Muscle of leg (tissue), 11 donors: Measurements from ENCODE around the gene CDC42EP2. TPM values are rescaled to one million over a fixed set of nuclear protein-coding genes. Genes with fewer than 3 reads are reported as not detected.
"Not testable (repeated sequence)": the region's sequence is repeated elsewhere in the genome, so short reads cannot be mapped to it uniquely, and the experiment has no call there.

Experiments used
- DNase-seq: peaks from one replicate; pipeline ENCODE4 v3.0.0; 2013
- H3K27ac ChIP-seq: one replicate; pipeline ENCODE4 v1.5.1; 2013; ENCODE audit warnings: mild to moderate bottlenecking, low read length, control low read depth
- H3K27me3 ChIP-seq: one replicate; pipeline ENCODE4 v1.6.1; 2013; ENCODE audit warnings: low read length; ENCODE audit not compliant: control insufficient read depth, insufficient read depth
- H3K36me3 ChIP-seq: one replicate; pipeline ENCODE4 v1.6.1; 2013; ENCODE audit warnings: low read length; ENCODE audit not compliant: control insufficient read depth, insufficient read depth
- H3K4me1 ChIP-seq: one replicate; pipeline ENCODE4 v1.6.1; 2013; ENCODE audit warnings: low read length; ENCODE audit not compliant: control insufficient read depth, insufficient read depth
- H3K4me3 ChIP-seq: one replicate; pipeline ENCODE4 v1.5.1; 2013; ENCODE audit warnings: low read length, control low read depth
- H3K9me3 ChIP-seq: replicated peaks from 2 replicates; pipeline ENCODE4 v1.6.1; 2013; ENCODE audit warnings: low read depth, low read length; ENCODE audit not compliant: control insufficient read depth
- WGBS: methylation state at CpG from one replicate; pipeline ENCODE4 v1.1.5; 2013; ENCODE audit warnings: missing lambda C conversion rate; ENCODE audit not compliant: insufficient coverage; 5-methylcytosine and 5-hydroxymethylcytosine counted together
- polyA plus RNA-seq, 8 donors: library from polyadenylated mRNA; unstranded; fragments of 120-200 nt; gene quantifications; one replicate each; pipeline versions ENCODE4 v1.2.1 to v1.2.3, GENCODE V29; 2013; ENCODE audit warnings: inconsistent platforms in 1 of 8, low replicate concordance in 1 of 8; ENCODE audit not compliant: insufficient read length in 8 of 8, insufficient read depth in 1 of 8
- total RNA-seq: library from RNA; stranded (reverse); fragments of 120-200 nt; gene quantifications from one replicate; pipeline ENCODE4 v1.2.4, GENCODE V29; 2013

Gene CDC42EP2
- total and polyA plus RNA-seq, 9 donors: 20.8 to 42.4 (median 35.3) TPM

DNA sequence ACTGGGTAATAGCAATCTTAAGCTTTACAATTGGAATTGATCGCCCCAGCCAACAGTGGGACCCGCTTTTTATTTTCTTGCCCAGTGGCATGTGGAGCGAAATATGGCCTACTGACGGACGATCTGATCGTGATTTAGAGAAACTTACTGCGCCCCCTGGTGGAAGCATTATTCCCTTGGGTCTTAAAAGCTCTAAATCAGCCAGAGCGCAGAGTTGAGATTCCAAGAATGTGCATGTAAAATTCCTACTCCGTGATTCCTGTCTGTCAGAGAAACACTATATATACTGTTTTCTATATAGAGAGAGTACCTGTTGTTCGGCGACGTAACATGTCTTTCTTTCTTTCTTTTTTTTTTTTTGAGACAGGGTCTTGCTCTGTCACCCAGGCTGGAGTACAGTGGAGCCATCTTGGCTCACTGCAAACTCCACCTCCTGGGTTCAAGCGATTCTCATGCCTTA lies 15.3 kb downstream of the CDC42EP2 start:
- Histone ChIP-seq H3K4me1 (peaks cover 10% of the 10 kb centered on the region), H3K4me3 (no peak overlapping the region), H3K36me3 (no peaks in the 10 kb centered on the region), H3K9me3 (no peaks in the 10 kb centered on the region), H3K27ac (no peak overlapping the region), H3K27me3 (no peaks in the 10 kb centered on the region)
- 2% methylated on average over 6 of the region's 13 CpGs for WGBS
- peak; percentile 95 for DNase-seq

DNA sequence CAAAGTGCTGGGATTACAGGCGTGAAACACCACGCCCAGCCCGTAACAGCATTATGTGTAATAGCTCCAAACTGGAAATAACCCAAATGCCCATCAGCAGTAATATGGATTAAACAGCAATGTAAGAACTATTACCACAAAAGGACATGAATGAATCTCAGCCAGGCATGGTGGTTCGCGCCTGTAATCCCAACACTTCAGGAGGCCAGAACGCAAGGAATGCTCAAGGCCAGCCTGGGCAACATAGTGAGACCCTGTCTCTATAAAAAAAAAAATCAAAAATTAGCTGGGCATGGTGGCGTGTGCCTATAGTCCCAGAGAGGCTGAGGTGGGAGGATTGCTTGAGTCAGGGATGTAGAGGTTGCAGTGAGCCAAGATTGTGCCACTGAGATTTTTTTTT lies 15.9 kb downstream of the CDC42EP2 start:
- Histone ChIP-seq H3K9me3 (no peaks in the 10 kb centered on the region), H3K36me3 (no peaks in the 10 kb centered on the region), H3K27me3 (no peaks in the 10 kb centered on the region), H3K4me3 (no peak overlapping the region), H3K27ac (no peak overlapping the region), H3K4me1 (peaks cover 16% of the 10 kb centered on the region)
- no peak for DNase-seq
- no CpG with 5 or more reads among the region's 7 CpGs for WGBS

- WGBS: 100% methylated on average over 5 of the region's 9 CpGs
- not testable (repeated sequence) for H3K9me3 ChIP-seq, H3K27me3 ChIP-seq, H3K27ac ChIP-seq, H3K36me3 ChIP-seq, DNase-seq, H3K4me3 ChIP-seq
- peaks cover 16% of the 10 kb centered on the region for H3K4me1 ChIP-seq
Observed at GRCh38 chr11:65332591-65332990, 17.9 kb downstream of the CDC42EP2 start.

DNA sequence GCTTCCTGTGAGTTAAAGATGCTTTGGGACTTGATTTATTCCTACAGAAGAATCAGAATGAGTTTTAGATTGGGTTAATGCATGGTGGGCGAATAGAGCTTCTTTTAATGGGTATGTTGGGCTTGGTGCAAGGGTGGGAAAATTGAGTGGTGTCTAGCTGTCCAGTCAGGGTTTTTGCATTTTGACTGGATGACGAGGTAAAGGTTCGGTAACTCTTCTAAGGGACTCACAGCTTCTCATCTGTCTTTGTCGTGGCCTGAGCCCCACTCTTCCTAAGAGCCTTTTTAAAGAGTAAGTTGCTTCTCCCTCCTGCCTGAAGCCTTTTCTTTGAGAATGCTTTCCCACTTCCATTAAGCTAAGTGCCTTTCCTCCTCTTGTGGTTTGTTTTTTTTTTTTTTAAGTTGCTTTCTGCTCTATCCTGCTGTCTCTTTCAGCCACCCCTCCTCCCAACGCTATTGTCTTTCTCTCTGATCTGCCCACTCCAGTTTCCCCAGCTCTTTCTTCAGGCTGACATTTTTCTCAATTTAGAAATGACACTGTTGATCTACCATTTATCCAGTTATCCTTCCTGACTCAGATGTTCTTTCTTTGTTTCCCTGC lies 20.1 kb downstream of the CDC42EP2 start:
- Histone ChIP-seq H3K27ac (no peak overlapping the region), H3K4me1 (peaks cover 14% of the 10 kb centered on the region), H3K36me3 (peaks cover 18% of the 10 kb centered on the region), H3K4me3 (peak overlapping the region; percentile 90), H3K27me3 (no peaks in the 10 kb centered on the region), H3K9me3 (no peaks in the 10 kb centered on the region)
- no peak for DNase-seq
- 22% methylated on average over 3 of the region's 5 CpGs for WGBS

DNA sequence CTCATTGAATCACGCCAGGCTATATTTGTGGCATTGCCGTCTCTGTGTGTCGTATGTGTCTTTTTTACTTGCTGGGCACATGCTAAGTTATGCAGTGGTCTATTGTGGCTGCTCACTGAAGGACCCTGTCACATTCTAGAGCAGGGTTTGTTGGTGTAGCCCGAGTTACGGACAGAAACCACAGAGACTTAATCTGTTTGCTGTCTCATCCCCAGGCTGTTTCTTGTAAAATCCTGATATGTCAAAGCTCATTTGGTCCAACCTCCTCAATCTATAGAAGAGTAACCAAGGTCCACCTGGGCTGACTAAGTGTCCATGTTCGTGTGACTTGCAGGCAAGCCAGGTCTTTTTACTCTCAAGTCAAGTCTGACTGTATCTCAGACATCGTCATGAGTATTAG lies 24.0 kb downstream of the CDC42EP2 start:
- Histone ChIP-seq H3K36me3 (peaks cover 57% of the 10 kb centered on the region), H3K9me3 (no peaks in the 10 kb centered on the region)
- DNase-seq: no peak

DNA sequence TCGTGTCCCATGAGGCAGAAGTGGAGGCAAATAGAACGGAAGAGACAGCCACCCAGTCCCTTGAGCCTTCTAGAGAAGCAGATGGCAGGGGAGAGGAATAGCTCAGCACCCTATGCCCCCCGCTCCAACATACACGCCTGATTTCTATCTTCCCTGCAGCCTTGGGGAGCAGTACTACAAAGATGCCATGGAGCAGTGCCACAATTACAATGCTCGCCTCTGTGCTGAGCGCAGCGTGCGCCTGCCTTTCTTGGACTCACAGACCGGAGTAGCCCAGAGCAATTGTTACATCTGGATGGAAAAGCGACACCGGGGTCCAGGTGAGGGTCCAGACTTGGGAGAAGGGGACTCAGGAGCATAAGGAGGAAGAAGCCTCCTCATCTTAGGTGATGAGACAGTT lies 25.6 kb downstream of the CDC42EP2 start:
- no peaks in the 10 kb centered on the region for H3K9me3 ChIP-seq
- WGBS: 20% methylated on average over 1 of the region's 11 CpGs
- no peak overlapping the region for H3K27ac ChIP-seq
- no peak overlapping the region for H3K4me3 ChIP-seq
- H3K4me1 ChIP-seq: peaks cover 3% of the 10 kb centered on the region
- DNase-seq: no peak
- H3K36me3 ChIP-seq: peaks cover 72% of the 10 kb centered on the region
- H3K27me3 ChIP-seq: no peaks in the 10 kb centered on the region

More for the DNA sequence above, 24.0 kb downstream of the CDC42EP2 start:
- Histone ChIP-seq H3K4me1 (peaks cover 12% of the 10 kb centered on the region), H3K27me3 (no peaks in the 10 kb centered on the region), H3K4me3 (no peak overlapping the region), H3K27ac (no peak overlapping the region)
- WGBS: 91% methylated on average over 7 of the region's 7 CpGs

GRCh38 chr11:65341856-65342255 lies 27.2 kb downstream of the CDC42EP2 start:
- H3K9me3 ChIP-seq: no peaks in the 10 kb centered on the region
- no peak overlapping the region for H3K27ac ChIP-seq
- H3K4me3 ChIP-seq: no peak overlapping the region
- H3K4me1 ChIP-seq: no peaks in the 10 kb centered on the region
- peaks cover 85% of the 10 kb centered on the region for H3K36me3 ChIP-seq
- WGBS: 93% methylated on average over 2 of the region's 3 CpGs
- no peaks in the 10 kb centered on the region for H3K27me3 ChIP-seq
- DNase-seq: no peak

DNA sequence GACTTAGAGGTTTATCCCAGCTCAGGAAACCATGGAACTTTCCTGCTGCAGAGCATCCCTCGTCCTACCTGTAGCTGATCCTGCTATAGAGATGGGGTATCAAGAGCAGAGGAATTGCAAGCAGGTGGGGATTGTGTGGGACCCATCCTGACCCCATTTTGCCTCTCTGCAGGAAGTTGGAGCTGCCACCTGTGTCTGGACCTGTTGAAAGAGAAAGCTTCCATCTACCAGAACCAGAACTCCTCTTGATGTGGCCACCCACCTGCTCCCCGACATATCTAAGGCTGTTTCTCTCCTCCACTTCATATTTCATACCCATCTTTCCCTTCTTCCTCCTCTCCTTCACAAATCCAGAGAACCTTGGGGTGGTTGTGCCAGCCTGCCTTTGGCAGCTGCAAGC lies 36.8 kb downstream of the CDC42EP2 start:
- H3K9me3 ChIP-seq: no peaks in the 10 kb centered on the region
- H3K27ac ChIP-seq: no peak overlapping the region
- 100% methylated on average over 2 of the region's 2 CpGs for WGBS
- no peak overlapping the region for H3K4me3 ChIP-seq
- H3K27me3 ChIP-seq: peaks cover 15% of the 10 kb centered on the region
- DNase-seq: no peak
- peaks cover 24% of the 10 kb centered on the region for H3K4me1 ChIP-seq
- H3K36me3 ChIP-seq: peaks cover 63% of the 10 kb centered on the region

GRCh38 chr11:65352783-65353182 lies 38.1 kb downstream of the CDC42EP2 start:
- H3K9me3 ChIP-seq: no peaks in the 10 kb centered on the region
- no CpG with 5 or more reads among the region's 3 CpGs for WGBS
- H3K4me1 ChIP-seq: peaks cover 27% of the 10 kb centered on the region
- no peak overlapping the region for H3K4me3 ChIP-seq
- peaks cover 27% of the 10 kb centered on the region for H3K27me3 ChIP-seq
- DNase-seq: peak; percentile 53
- peaks cover 52% of the 10 kb centered on the region for H3K36me3 ChIP-seq
- H3K27ac ChIP-seq: no peak overlapping the region

GRCh38 chr11:65353376-65353775 lies 38.7 kb downstream of the CDC42EP2 start:
- H3K27me3 ChIP-seq: peaks cover 31% of the 10 kb centered on the region
- no peak for DNase-seq

GRCh38 chr11:65353900-65354264 lies 39.2 kb downstream of the CDC42EP2 start:
- peak overlapping the region; percentile 72 for H3K27ac ChIP-seq
- peaks cover 27% of the 10 kb centered on the region for H3K4me1 ChIP-seq
- no peaks in the 10 kb centered on the region for H3K9me3 ChIP-seq
- H3K36me3 ChIP-seq: peaks cover 41% of the 10 kb centered on the region
- no peak for DNase-seq
- peak overlapping the region; percentile 42 for H3K4me3 ChIP-seq
- H3K27me3 ChIP-seq: peaks cover 31% of the 10 kb centered on the region
- 11% methylated on average over 9 of the region's 16 CpGs for WGBS

More at GRCh38 chr11:65353376-65353775, 38.7 kb downstream of the CDC42EP2 start:
- Histone ChIP-seq H3K4me3 (no peak overlapping the region), H3K36me3 (peaks cover 46% of the 10 kb centered on the region), H3K9me3 (no peaks in the 10 kb centered on the region), H3K27ac (peak overlapping the region; percentile 72), H3K4me1 (peaks cover 27% of the 10 kb centered on the region)
- 77% methylated on average over 7 of the region's 7 CpGs for WGBS
